Keratinocyte (primary cell): ENCODE data around the gene CLMN. TPM values are rescaled to one million over a fixed set of nuclear protein-coding genes. Genes with fewer than 3 reads are reported as not detected.

Experiments used
- DNase-seq: peaks from one replicate; pipeline ENCODE4 v3.0.0-alpha.2; 2011; ENCODE audit warnings: low read depth, missing footprints, low spot score
- FAIRE-seq: peaks from 2 replicates; lab custom pipeline; 2011; peaks lifted over from hg19 to GRCh38; lab: Jason Lieb, UNC
- H2AFZ ChIP-seq: 2 replicates; pipeline ENCODE4 v1.6.0; 2012; ENCODE audit warnings: low read length, control low read depth, inconsistent platforms; ENCODE audit not compliant: control insufficient read depth
- H3K27ac ChIP-seq: 2 replicates; pipeline ENCODE4 v1.5.1; 2011; ENCODE audit warnings: low read length; ENCODE audit not compliant: control insufficient read depth, insufficient read depth
- H3K27me3 ChIP-seq: 3 replicates; pipeline ENCODE4 v1.6.0; 2011; ENCODE audit warnings: low read length; ENCODE audit not compliant: control insufficient read depth, insufficient read depth; ENCODE audit errors: extremely low read depth
- H3K36me3 ChIP-seq, 2 experiments: 2 replicates in 1 of 2; 3 replicates in 1 of 2; pipeline ENCODE4 v1.5.1; 2011; ENCODE audit warnings: low read length in 2 of 2, mild to moderate bottlenecking in 1 of 2; ENCODE audit not compliant: control insufficient read depth in 2 of 2, insufficient read depth in 2 of 2; ENCODE audit errors: extremely low read depth in 1 of 2
- H3K4me1 ChIP-seq: 3 replicates; pipeline ENCODE4 v1.5.1; 2011; ENCODE audit warnings: low read length; ENCODE audit not compliant: control insufficient read depth, insufficient read depth; ENCODE audit errors: extremely low read depth
- H3K4me2 ChIP-seq: 3 replicates; pipeline ENCODE4 v1.6.0; 2011; ENCODE audit warnings: low read depth, low read length; ENCODE audit not compliant: control insufficient read depth, insufficient read depth; ENCODE audit errors: extremely low read depth
- H3K4me3 ChIP-seq, 3 experiments: fragments of 200-600 bp in 1 of 3; sonication (generic) in 1 of 3; 2 replicates in 2 of 3; 3 replicates in 1 of 3; pipeline ENCODE4 v1.5.1; 2011 to 2016; ENCODE audit warnings: low read length in 3 of 3, mild to moderate bottlenecking in 3 of 3, control low read depth in 2 of 3, inconsistent platforms in 1 of 3, low read depth in 1 of 3, mixed read lengths in 1 of 3, mixed run types in 1 of 3, moderate library complexity in 1 of 3; ENCODE audit not compliant: control insufficient read depth in 2 of 3, insufficient read depth in 2 of 3; ENCODE audit errors: extremely low read depth in 1 of 3
- H3K79me2 ChIP-seq: 2 replicates; pipeline ENCODE4 v1.6.0; 2012; ENCODE audit warnings: low read length; ENCODE audit not compliant: control insufficient read depth, insufficient read depth
- H3K9ac ChIP-seq: 3 replicates; pipeline ENCODE4 v1.6.0; 2011; ENCODE audit warnings: low read length; ENCODE audit not compliant: control insufficient read depth, insufficient read depth; ENCODE audit errors: extremely low read depth
- H3K9me1 ChIP-seq: 3 replicates; pipeline ENCODE4 v1.6.0; 2011; ENCODE audit warnings: low read length; ENCODE audit not compliant: control insufficient read depth, insufficient read depth; ENCODE audit errors: extremely low read depth
- H3K9me3 ChIP-seq: 2 replicates; pipeline ENCODE4 v1.5.1; 2012; ENCODE audit warnings: low read depth, low read length; ENCODE audit not compliant: control insufficient read depth
- H4K20me1 ChIP-seq: 3 replicates; pipeline ENCODE4 v1.6.0; 2011; ENCODE audit warnings: low read length; ENCODE audit not compliant: control insufficient read depth, insufficient read depth; ENCODE audit errors: extremely low read depth
- EZH2 ChIP-seq: IDR thresholded peaks from one replicate; pipeline ENCODE4 v1.6.1; 2012; ENCODE audit warnings: inconsistent platforms, mild to moderate bottlenecking, low read length, moderate library complexity
- dilution Hi-C: fragments of 300-500 bp; cut with MboI; formaldehyde crosslinking; loops from one replicate; pipeline ENCODE4 v1.7.0; 2020; ENCODE audit warnings: low sequenced_read_pairs; ENCODE audit not compliant: extremely low pct_ligation_motif_present
- polyA plus RNA-seq, 5 experiments: library from polyadenylated mRNA; depleted of rRNA in 3 of 5; stranded (reverse) in 3 of 5; stranded (forward) in 1 of 5; unstranded in 1 of 5; fragments of >200 nt; gene quantifications; 1 replicate in 1 of 5; 2 replicates in 3 of 5; 3 replicates in 1 of 5; pipeline versions ENCODE4 v1.2.1 to v1.2.3, GENCODE V29; 2011 to 2012; ENCODE audit warnings: missing spikeins in 2 of 5, low read depth in 1 of 5, low replicate concordance in 1 of 5
- TF ChIP-seq, protein P1 (sequence below), 3 experiments: IDR thresholded peaks in 1 of 3; conservative IDR thresholded peaks in 1 of 3; optimal IDR thresholded peaks in 1 of 3; 2 replicates in 2 of 3; 3 replicates in 1 of 3; pipeline versions ENCODE3 to v1.5.1; 2011; ENCODE audit warnings: low read length in 3 of 3, mild to moderate bottlenecking in 3 of 3, moderate library complexity in 2 of 3, control low read depth in 1 of 3, inconsistent platforms in 1 of 3; ENCODE audit not compliant: insufficient read depth in 2 of 3; ENCODE audit errors: extremely low read depth in 1 of 3

Gene CLMN
- polyA plus RNA-seq, 1 donor (not counting 4 experiments of a cell fraction or from before 2014, with no cell fraction given), result 6.1 TPM

DNA sequence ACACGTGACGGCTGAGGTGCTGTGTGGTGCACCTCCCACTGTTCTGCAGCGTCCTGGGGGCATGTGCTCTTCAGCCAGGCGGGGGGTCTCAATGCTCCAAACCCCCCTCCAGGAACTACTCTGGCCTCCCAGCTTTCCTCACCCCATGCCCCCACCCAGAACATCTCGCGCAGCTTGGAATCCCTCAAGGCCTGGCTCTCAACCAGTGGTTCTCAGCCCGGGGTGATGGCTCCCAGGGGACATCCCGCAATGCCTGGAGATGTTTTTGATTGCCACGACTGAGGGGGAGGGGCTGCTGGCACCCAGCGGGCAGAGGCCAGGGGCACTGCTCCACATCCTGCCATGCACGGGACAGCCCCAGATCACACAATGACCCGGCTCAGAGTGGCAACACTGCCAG, 83.5 kb downstream of the CLMN start:
- H3K9me3 ChIP-seq, result no peaks in the 10 kb centered on the region
- no peak overlapping the region for H2AFZ ChIP-seq
- no peak overlapping the region for H3K4me3 ChIP-seq
- TF ChIP-seq, protein P1, sequence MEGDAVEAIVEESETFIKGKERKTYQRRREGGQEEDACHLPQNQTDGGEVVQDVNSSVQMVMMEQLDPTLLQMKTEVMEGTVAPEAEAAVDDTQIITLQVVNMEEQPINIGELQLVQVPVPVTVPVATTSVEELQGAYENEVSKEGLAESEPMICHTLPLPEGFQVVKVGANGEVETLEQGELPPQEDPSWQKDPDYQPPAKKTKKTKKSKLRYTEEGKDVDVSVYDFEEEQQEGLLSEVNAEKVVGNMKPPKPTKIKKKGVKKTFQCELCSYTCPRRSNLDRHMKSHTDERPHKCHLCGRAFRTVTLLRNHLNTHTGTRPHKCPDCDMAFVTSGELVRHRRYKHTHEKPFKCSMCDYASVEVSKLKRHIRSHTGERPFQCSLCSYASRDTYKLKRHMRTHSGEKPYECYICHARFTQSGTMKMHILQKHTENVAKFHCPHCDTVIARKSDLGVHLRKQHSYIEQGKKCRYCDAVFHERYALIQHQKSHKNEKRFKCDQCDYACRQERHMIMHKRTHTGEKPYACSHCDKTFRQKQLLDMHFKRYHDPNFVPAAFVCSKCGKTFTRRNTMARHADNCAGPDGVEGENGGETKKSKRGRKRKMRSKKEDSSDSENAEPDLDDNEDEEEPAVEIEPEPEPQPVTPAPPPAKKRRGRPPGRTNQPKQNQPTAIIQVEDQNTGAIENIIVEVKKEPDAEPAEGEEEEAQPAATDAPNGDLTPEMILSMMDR (optimal IDR thresholded peaks at IDR 0.05 in 1 of 3, IDR thresholded peaks at IDR 0.05 in 1 of 3, conservative IDR thresholded peaks at IDR 0.05 in 1 of 3; ENCODE audit: extremely low read depth in 1 of 3, insufficient read depth in 2 of 3, low read length in 3 of 3), result no peak
- TF ChIP-seq EZH2, result no peak
- DNase-seq (no peak), FAIRE-seq (no peak)
- no peak overlapping the region for H3K27ac ChIP-seq
- no peaks in the 10 kb centered on the region for H4K20me1 ChIP-seq
- H3K4me1 ChIP-seq, result peaks cover 11% of the 10 kb centered on the region
- H3K36me3 ChIP-seq, result no peaks in the 10 kb centered on the region
- no peaks in the 10 kb centered on the region for H3K9me1 ChIP-seq
- H3K9ac ChIP-seq, result no peak overlapping the region
- dilution Hi-C loops, result no loop called here
- H3K4me2 ChIP-seq, result no peak overlapping the region
- H3K79me2 ChIP-seq, result no peaks in the 10 kb centered on the region
- H3K27me3 ChIP-seq, result no peaks in the 10 kb centered on the region

DNA sequence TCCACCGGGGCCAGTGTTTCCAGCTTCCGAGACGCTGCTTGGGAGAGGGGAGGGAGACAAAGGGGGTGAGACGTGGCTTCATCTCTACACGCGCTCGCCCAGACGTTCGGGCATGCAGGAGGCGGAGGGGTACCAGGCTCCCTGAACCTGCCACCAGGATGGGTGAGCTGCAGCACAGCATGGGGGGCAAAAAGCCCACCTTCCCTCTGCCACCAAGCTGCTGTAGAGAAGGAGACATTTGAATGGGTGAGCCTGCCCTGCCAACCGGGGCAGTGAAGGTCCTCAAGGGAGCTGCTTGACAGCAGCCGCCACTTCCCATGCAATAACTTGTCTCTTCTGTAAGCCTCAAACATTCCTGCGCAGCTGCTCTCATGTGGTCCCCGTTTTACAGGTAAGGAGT, 83.9 kb downstream of the CLMN start:
- TF ChIP-seq, protein P1 (optimal IDR thresholded peaks at IDR 0.05 in 1 of 3, IDR thresholded peaks at IDR 0.05 in 1 of 3, conservative IDR thresholded peaks at IDR 0.05 in 1 of 3; ENCODE audit: extremely low read depth in 1 of 3, insufficient read depth in 2 of 3, low read length in 3 of 3), result no peak
- TF ChIP-seq EZH2, result no peak
- no peak for DNase-seq
- Histone ChIP-seq H3K9ac (no peak overlapping the region), H3K27ac (no peak overlapping the region), H2AFZ (no peak overlapping the region), H3K79me2 (no peaks in the 10 kb centered on the region), H3K4me1 (peaks cover 11% of the 10 kb centered on the region), H3K9me1 (no peaks in the 10 kb centered on the region), H3K4me2 (no peak overlapping the region), H3K4me3 (no peak overlapping the region), H3K36me3 (no peaks in the 10 kb centered on the region), H3K9me3 (no peaks in the 10 kb centered on the region), H4K20me1 (no peaks in the 10 kb centered on the region), H3K27me3 (no peaks in the 10 kb centered on the region)
- dilution Hi-C loops, result no loop called here
- FAIRE-seq, result no peak
